Measurements from ENCODE around the gene SASH1. TPM values are rescaled to one million over a fixed set of nuclear protein-coding genes. Genes with fewer than 3 reads are reported as not detected.

The SASH1 gene
- total and polyA plus RNA-seq, 9 donors, result 31.7 to 67.0 (median 42.5) TPM

GRCh38 chr6:148414836-148415235 lies 72.2 kb downstream of the SASH1 start:
- no peaks in the 10 kb centered on the region for H3K27me3 ChIP-seq (ENCODE audit: control insufficient read depth, insufficient read depth, low read length)
- no peaks in the 10 kb centered on the region for H3K36me3 ChIP-seq (ENCODE audit: control insufficient read depth, insufficient read depth, low read length)
- no peak overlapping the region for H3K27ac ChIP-seq (ENCODE audit: low read length)
- H3K9me3 ChIP-seq (replicated peaks; ENCODE audit: control insufficient read depth, low read depth, low read length), result no peaks in the 10 kb centered on the region
- no peak overlapping the region for H3K4me3 ChIP-seq (ENCODE audit: low read length)
- WGBS (ENCODE audit: insufficient coverage), result no CpG with 5 or more reads among the region's 3 CpGs
- no peak for DNase-seq
- peaks cover 15% of the 10 kb centered on the region for H3K4me1 ChIP-seq (ENCODE audit: control insufficient read depth, insufficient read depth, low read length)

GRCh38 chr6:148415511-148416260 lies 73.0 kb downstream of the SASH1 start:
- 80% methylated on average over 1 of the region's 4 CpGs for WGBS (ENCODE audit: insufficient coverage)
- Histone ChIP-seq H3K4me1 (ENCODE audit: control insufficient read depth, insufficient read depth, low read length) (peaks cover 15% of the 10 kb centered on the region), H3K4me3 (ENCODE audit: low read length) (no peak overlapping the region), H3K36me3 (ENCODE audit: control insufficient read depth, insufficient read depth, low read length) (no peaks in the 10 kb centered on the region), H3K9me3 (replicated peaks; ENCODE audit: control insufficient read depth, low read depth, low read length) (no peaks in the 10 kb centered on the region), H3K27me3 (ENCODE audit: control insufficient read depth, insufficient read depth, low read length) (no peaks in the 10 kb centered on the region), H3K27ac (ENCODE audit: low read length) (peak overlapping the region; percentile 25)
- DNase-seq, result no peak

- H3K4me3 ChIP-seq (ENCODE audit: low read length), result no peak overlapping the region
- no peak overlapping the region for H3K27ac ChIP-seq (ENCODE audit: low read length)
- H3K9me3 ChIP-seq (replicated peaks; ENCODE audit: control insufficient read depth, low read depth, low read length), result no peaks in the 10 kb centered on the region
- no peaks in the 10 kb centered on the region for H3K36me3 ChIP-seq (ENCODE audit: control insufficient read depth, insufficient read depth, low read length)
- WGBS (ENCODE audit: insufficient coverage), result 50% methylated on average over 4 of the region's 7 CpGs
- no peaks in the 10 kb centered on the region for H3K27me3 ChIP-seq (ENCODE audit: control insufficient read depth, insufficient read depth, low read length)
- peaks cover 15% of the 10 kb centered on the region for H3K4me1 ChIP-seq (ENCODE audit: control insufficient read depth, insufficient read depth, low read length)
- peak; percentile 59 for DNase-seq
Observed at GRCh38 chr6:148416330-148416965, 73.8 kb downstream of the SASH1 start.

GRCh38 chr6:148417045-148417444 lies 74.4 kb downstream of the SASH1 start:
- Histone ChIP-seq H3K27me3 (ENCODE audit: control insufficient read depth, insufficient read depth, low read length) (no peaks in the 10 kb centered on the region), H3K36me3 (ENCODE audit: control insufficient read depth, insufficient read depth, low read length) (no peaks in the 10 kb centered on the region), H3K4me1 (ENCODE audit: control insufficient read depth, insufficient read depth, low read length) (peaks cover 15% of the 10 kb centered on the region), H3K4me3 (ENCODE audit: low read length) (no peak overlapping the region), H3K27ac (ENCODE audit: low read length) (no peak overlapping the region), H3K9me3 (replicated peaks; ENCODE audit: control insufficient read depth, low read depth, low read length) (no peaks in the 10 kb centered on the region)
- WGBS (ENCODE audit: insufficient coverage), result 92% methylated on average over 8 of the region's 8 CpGs
- no peak for DNase-seq

GRCh38 chr6:148419430-148419829 lies 76.8 kb downstream of the SASH1 start:
- no peak for DNase-seq
- no peaks in the 10 kb centered on the region for H3K36me3 ChIP-seq (ENCODE audit: control insufficient read depth, insufficient read depth, low read length)
- no CpG with 5 or more reads among the region's 5 CpGs for WGBS (ENCODE audit: insufficient coverage)
- H3K4me1 ChIP-seq (ENCODE audit: control insufficient read depth, insufficient read depth, low read length), result peaks cover 15% of the 10 kb centered on the region
- H3K27me3 ChIP-seq (ENCODE audit: control insufficient read depth, insufficient read depth, low read length), result no peaks in the 10 kb centered on the region
- H3K27ac ChIP-seq (ENCODE audit: low read length), result no peak overlapping the region
- H3K9me3 ChIP-seq (replicated peaks; ENCODE audit: control insufficient read depth, low read depth, low read length), result no peaks in the 10 kb centered on the region
- no peak overlapping the region for H3K4me3 ChIP-seq (ENCODE audit: low read length)

- Histone ChIP-seq H3K27ac (ENCODE audit: low read length) (no peak overlapping the region), H3K9me3 (replicated peaks; ENCODE audit: control insufficient read depth, low read depth, low read length) (no peaks in the 10 kb centered on the region), H3K27me3 (ENCODE audit: control insufficient read depth, insufficient read depth, low read length) (no peaks in the 10 kb centered on the region), H3K36me3 (ENCODE audit: control insufficient read depth, insufficient read depth, low read length) (peaks cover 2% of the 10 kb centered on the region), H3K4me1 (ENCODE audit: control insufficient read depth, insufficient read depth, low read length) (peaks cover under 1% of the 10 kb centered on the region), H3K4me3 (ENCODE audit: low read length) (no peak overlapping the region)
- WGBS (ENCODE audit: insufficient coverage), result no CpG with 5 or more reads among the region's 4 CpGs
- DNase-seq, result no peak
Observed at GRCh38 chr6:148422085-148422484, 79.4 kb downstream of the SASH1 start.

- Histone ChIP-seq H3K27ac (ENCODE audit: low read length) (no peak overlapping the region), H3K4me3 (ENCODE audit: low read length) (no peak overlapping the region), H3K4me1 (ENCODE audit: control insufficient read depth, insufficient read depth, low read length) (no peaks in the 10 kb centered on the region), H3K36me3 (ENCODE audit: control insufficient read depth, insufficient read depth, low read length) (peaks cover 2% of the 10 kb centered on the region), H3K9me3 (replicated peaks; ENCODE audit: control insufficient read depth, low read depth, low read length) (no peaks in the 10 kb centered on the region), H3K27me3 (ENCODE audit: control insufficient read depth, insufficient read depth, low read length) (no peaks in the 10 kb centered on the region)
- no CpG with 5 or more reads among the region's 4 CpGs for WGBS (ENCODE audit: insufficient coverage)
- DNase-seq, result no peak
Observed at GRCh38 chr6:148423133-148423532, 80.5 kb downstream of the SASH1 start.

GRCh38 chr6:148423601-148424270 lies 81.1 kb downstream of the SASH1 start:
- H3K36me3 ChIP-seq (ENCODE audit: control insufficient read depth, insufficient read depth, low read length), result peaks cover 2% of the 10 kb centered on the region
- DNase-seq, result peak; percentile 49
- no peak overlapping the region for H3K27ac ChIP-seq (ENCODE audit: low read length)
- no peaks in the 10 kb centered on the region for H3K27me3 ChIP-seq (ENCODE audit: control insufficient read depth, insufficient read depth, low read length)
- WGBS (ENCODE audit: insufficient coverage), result no CpG with 5 or more reads among the region's 9 CpGs
- H3K4me3 ChIP-seq (ENCODE audit: low read length), result no peak overlapping the region
- H3K4me1 ChIP-seq (ENCODE audit: control insufficient read depth, insufficient read depth, low read length), result no peaks in the 10 kb centered on the region
- no peaks in the 10 kb centered on the region for H3K9me3 ChIP-seq (replicated peaks; ENCODE audit: control insufficient read depth, low read depth, low read length)

- DNase-seq, result no peak
- Histone ChIP-seq H3K27me3 (ENCODE audit: control insufficient read depth, insufficient read depth, low read length) (no peaks in the 10 kb centered on the region), H3K4me1 (ENCODE audit: control insufficient read depth, insufficient read depth, low read length) (no peaks in the 10 kb centered on the region), H3K27ac (ENCODE audit: low read length) (no peak overlapping the region), H3K36me3 (ENCODE audit: control insufficient read depth, insufficient read depth, low read length) (peaks cover 2% of the 10 kb centered on the region), H3K4me3 (ENCODE audit: low read length) (no peak overlapping the region), H3K9me3 (replicated peaks; ENCODE audit: control insufficient read depth, low read depth, low read length) (no peaks in the 10 kb centered on the region)
- 80% methylated on average over 1 of the region's 2 CpGs for WGBS (ENCODE audit: insufficient coverage)
Observed at GRCh38 chr6:148425443-148425842, 82.8 kb downstream of the SASH1 start.

GRCh38 chr6:148426317-148426977 lies 83.8 kb downstream of the SASH1 start:
- Histone ChIP-seq H3K4me3 (ENCODE audit: low read length) (no peak overlapping the region), H3K27me3 (ENCODE audit: control insufficient read depth, insufficient read depth, low read length) (no peaks in the 10 kb centered on the region), H3K36me3 (ENCODE audit: control insufficient read depth, insufficient read depth, low read length) (peaks cover 2% of the 10 kb centered on the region), H3K27ac (ENCODE audit: low read length) (no peak overlapping the region), H3K9me3 (replicated peaks; ENCODE audit: control insufficient read depth, low read depth, low read length) (no peaks in the 10 kb centered on the region), H3K4me1 (ENCODE audit: control insufficient read depth, insufficient read depth, low read length) (peaks cover 2% of the 10 kb centered on the region)
- 74% methylated on average over 3 of the region's 9 CpGs for WGBS (ENCODE audit: insufficient coverage)
- DNase-seq, result no peak
